HG02870 (cell line): ENCODE measurements around the gene GDPD3.
A peak's percentile ranks its signal among the peaks of the same experiment; 100 is the strongest.

Experiments
- ATAC-seq: cut with Tn5 transposase; IDR thresholded peaks from one replicate; pipeline ENCODE4 v1.9.1; 2021; ENCODE audit warnings: mild to moderate bottlenecking, moderate library complexity; ENCODE audit not compliant: unreplicated experiment

GDPD3 gene

DNA sequence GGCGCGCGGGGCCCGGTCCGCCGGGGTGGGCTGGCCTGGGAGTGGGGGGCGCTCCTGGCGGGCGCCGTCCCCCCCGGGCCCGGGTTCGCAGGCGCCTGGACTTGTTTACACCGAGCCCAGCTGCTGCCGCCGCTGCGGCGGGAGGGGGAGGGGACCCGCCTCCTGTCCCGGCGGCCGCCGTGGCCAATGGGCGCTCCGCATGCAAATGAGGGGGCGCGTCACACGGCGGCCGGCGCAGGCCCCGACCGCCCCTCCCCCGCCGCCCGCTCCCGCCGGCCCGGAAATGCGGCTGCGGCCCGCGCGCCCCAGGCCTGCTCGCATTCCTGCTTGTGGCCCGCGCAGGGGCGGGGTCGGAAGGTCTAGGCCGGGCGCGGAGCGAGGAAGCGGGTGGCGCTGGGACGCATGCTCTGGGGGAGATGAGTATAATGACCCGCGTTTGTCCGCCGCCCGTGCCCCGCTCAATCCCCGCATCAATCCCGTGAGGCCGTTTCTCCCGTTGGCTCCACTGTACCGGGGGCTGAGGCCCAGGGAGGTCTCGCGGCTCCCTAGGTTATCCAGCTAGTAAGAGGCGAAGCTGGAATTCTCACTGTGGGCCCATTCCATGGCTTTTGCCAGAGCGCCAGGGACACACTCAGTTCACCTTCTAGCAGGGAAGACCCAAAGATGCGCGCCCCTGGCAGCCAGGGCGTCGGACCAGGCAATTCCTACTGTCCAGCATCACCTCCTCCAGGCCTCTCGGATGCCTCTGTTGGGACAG lies 17.1 kb downstream of the GDPD3 start, which contains the start of gene YPEL3:
Gene YPEL3 (minus strand): TSS at position 109 of the 757 bp plus-strand sequence. CDS start 731 bp downstream, outside the sequence.
- peak; percentile 37 for ATAC-seq

- ATAC-seq: no peak
Observed at GRCh38 chr16:30095166-30096078, 17.9 kb downstream of the GDPD3 start.

- ATAC-seq: no peak
Observed at GRCh38 chr16:30094541-30095165, 18.7 kb downstream of the GDPD3 start.

DNA sequence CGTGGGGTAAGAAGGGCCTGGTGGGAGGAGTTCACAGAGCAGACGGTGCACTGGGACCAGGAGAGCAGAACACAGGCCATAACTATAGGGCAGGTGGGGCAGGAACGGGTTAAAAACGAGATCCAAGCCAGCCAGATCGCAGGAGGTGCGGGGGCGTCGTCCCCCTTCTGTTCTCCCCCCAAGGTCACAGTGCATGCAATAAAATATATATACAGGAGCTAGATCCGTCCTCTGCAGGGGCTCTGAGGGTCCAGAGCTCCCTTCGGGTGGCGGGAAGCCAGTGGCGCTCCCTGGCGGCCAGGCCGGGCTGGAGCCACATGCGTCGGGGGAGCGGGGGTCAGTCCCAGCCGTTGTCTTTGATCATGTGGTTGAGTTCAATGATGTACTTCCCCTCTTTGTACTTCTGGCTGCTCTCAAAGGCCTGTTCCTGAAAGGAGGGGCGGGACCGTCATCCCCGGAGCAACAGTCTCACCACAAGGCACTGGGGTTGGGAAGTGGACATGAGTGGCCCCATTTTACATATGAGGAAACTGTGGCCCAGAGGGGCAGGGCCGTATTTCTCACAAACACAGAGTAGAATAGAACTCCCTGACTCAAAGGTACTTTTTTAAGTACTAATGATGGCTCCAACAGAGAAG lies 20.8 kb downstream of the GDPD3 start:
- peak; percentile 48 for ATAC-seq

DNA sequence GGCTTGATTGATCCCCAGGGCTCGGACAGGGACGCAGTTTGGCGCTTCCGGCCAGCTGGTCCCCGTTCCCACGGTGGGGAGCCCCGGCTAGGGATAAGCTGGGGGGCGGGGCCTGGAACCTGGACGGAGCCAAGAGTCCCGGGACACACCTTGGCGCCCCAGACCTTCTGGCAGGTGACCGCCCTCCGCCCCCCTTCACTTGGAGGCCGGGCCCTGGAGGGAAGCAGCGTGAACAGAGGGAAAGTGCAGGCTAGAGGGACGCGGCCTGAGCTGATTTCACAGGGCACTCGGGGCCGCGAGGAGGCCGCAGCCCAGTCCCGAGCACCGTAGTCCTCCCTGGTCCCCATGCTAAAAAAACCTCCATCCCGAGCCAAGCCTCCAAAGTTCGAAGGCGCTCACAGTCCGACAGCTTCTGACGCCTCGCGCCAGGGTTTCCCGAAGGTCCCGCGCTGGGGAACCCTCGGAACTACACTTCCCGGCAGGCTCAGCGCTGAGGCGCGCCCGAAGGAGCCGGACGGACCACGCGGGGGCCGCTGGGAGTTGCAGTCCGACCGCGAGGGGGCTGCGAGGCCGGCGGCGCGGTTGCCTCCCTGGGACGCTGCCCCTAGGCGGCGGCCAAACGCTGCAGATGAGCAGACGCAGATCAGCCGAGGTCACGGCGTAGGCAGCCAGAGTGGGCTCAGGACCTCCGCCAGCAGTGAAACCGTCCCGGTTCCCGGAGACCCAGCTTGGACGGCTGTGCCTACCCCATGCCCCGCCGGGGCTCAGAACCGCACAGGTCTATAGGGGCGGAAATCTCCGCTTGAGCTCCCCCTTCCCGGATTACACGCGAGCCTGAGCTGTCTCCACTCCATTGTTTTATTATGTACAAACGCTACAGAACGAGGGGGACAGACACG lies 21.6 kb downstream of the GDPD3 start, which contains the start of gene TBX6:
Gene TBX6 (minus strand): TSS at position 451 of the 899 bp plus-strand sequence. CDS start 731 bp downstream, outside the sequence.
- ATAC-seq: peak; percentile 53

DNA sequence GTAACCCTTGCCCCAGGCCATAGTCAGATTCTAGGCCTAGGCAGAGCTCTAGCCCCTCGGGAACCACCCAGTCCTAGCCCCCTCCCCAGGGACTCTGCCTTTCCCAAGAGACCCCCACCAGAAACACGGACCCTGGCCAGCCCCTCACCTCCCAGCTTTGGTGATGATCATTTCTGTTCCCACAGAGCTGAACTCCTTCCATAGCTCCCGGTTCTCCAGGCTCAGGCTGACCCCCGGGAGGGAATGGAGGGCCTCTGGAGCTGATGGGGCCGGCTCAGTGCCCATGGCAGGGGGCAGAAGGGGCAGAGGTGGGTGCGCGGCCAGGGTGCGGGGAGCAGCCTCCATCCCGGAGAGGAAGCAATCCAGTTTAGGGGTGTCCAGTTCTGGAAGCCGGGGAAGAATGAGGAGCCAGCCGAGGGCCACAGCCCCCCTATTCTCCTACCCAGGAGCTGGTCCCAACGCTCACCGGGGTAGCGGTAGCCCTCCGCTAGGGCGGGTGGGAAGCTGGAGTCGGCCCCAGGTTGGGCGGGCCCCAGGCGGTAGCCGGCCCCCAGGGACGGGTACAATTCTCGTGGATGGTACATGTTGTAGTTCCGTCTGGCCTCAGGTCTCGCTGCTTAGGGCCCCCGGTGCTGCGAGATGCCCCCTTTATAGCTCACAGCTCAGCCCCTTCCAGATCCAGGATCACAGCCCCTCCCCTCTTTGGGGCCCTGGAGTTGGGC lies 22.6 kb downstream of the GDPD3 start:
- no peak for ATAC-seq

GRCh38 chr16:30088832-30089624 lies 24.3 kb downstream of the GDPD3 start:
- ATAC-seq: no peak

DNA sequence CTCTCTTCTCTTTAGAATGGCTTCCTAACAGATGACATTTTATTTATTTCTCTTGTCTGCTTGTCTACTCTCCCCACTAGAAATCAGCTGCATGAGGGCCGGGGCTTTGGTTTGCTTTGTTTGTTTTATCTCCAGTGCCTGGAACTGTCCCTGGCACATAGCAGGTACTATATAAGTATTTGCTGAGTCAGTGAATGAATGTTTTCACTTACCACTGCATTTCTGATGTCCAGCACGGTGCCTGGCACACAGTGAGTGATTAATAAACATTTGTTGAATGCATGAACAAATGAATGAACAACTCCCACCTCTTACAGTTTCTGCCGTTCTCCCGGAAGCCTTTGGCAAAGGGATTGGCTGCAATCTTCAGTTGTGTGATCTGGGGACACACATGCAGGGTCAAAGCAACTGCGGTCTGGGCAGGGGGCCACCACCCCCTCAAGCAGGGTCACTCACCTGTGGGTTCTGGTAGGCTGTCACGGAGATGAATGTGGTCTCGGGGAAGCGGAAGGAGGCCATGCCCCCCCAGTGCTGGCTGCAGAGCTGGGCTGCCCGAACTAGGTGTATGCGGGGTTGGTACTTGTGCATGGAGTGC lies 25.0 kb downstream of the GDPD3 start:
- ATAC-seq: no peak

DNA sequence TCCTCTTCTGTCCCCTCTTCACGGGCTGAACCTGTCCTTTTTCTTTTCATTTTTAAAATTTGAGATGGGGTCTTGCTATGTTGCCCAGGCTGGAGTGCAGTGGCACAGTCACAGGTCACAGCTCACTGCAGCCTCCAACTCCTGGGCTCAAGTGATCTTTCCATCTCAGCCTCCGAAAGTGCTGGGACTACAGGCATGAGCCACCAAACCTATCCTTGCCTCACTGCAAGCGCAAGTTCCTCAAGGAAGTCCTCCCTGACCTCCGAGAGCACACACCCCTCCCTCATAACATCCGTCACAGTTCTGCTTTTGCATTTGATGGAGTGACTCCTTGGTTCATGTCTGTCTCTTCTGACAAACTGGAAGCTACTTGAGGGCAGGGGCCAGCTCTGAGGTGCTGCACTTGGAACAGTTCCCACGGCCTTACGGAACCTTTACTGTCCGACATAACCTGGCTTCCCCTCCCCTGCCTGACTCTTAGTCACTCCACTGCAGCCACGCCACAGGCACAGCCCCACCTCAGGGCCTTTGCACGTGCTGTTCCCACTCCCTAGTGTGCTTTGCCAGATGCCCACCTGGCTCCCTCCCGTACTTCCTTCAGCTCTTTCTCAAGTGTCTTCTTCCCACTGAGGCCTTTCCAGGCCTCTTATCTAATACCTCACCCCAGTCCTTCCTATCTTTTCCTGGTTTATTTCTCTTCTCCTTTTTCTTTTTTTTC lies 26.0 kb downstream of the GDPD3 start:
- no peak for ATAC-seq

DNA sequence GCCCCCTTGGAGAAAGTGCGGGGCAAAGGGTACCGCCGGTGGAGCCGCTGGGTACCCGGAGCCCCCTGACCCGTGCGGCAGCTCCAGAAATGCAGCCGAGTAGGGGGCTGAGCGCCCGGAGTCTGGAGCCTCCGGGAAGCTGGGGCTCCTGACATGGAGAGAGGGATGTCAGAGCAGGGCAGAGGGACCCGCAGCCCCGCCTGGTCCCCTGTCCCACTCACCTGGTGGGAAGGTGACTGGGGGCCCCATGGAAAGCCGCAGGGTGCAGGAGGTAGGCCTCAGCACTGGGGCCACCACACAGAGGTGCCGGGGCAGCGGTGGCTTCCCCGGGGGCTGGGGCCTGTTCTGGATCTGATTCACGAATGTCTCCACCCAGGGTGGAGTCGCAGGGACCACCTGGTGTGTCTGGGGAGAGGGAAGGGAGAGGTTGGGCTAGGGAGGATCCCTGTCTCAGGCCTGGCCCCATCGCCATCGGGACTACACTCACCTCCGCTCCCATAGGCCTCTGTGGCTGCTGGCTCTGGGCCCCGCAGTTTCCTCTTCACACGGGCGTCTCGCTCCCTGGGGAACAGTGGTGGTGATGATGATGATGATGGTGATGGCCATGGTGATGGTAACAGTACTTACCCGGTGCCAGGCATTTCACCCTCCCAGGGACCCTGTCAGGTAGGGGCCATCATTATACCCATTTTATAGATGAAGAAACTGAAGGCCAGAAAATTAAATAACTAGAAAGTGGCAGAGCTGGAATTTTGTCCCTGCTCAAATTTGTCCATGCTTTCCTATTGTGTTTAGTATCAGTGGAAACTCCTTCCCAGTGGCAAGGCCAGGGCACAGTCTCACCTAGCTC lies 26.8 kb downstream of the GDPD3 start:
- no peak for ATAC-seq

DNA sequence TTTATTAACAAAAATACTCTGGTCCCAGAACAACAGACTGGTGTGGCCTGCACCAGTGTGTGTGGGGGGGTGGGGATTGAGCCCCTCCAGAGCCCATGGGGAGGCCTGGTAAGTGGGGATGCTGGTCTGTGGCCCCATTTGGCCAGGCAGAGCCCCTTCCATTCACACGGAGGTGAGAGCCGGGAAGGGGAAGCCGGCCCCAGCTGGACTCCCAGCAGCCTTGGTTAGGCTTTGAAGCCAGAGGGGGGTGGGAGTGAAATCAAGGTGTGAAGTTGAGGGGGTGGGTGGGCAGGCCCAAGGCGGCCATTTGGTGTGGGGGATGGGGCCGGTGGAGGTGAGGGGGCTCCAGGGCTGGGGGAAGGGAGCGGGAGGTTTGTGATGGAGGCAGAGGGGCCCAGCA lies 27.5 kb downstream of the GDPD3 start:
- no peak for ATAC-seq

DNA sequence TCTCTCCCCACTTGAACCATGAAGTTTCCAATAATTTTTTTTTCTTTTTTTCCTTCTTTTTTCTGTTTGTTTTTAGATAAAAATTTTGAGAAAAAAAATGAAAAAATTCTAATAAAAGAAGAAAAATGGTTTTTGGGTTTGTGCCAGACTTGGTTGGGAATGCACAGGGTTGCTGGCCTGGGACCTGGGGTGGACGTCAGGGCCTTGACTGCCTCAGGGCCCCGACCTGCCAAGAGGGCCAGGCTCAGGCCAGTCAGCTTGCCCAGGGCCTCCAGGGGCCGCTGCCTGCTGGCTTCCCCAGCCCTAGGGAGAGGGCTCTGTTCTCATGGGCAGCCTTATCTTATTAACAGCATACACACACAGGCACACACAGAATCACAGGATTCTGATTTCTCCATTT lies 28.1 kb downstream of the GDPD3 start:
- ATAC-seq: no peak

DNA sequence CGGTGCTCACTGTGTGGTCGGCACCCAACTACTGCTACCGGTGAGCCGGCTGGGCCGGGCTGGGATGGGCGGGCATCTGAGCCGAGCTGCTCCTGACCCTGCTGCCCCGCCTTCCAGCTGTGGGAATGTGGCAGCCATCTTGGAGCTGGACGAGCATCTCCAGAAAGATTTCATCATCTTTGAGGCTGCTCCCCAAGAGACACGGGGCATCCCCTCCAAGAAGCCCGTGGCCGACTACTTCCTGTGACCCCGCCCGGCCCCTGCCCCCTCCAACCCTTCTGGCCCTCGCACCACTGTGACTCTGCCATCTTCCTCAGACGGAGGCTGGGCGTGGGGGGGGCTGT lies 28.5 kb downstream of the GDPD3 start:
- no peak for ATAC-seq

GRCh38 chr16:30084096-30084815 lies 29.1 kb downstream of the GDPD3 start:
- no peak for ATAC-seq

DNA sequence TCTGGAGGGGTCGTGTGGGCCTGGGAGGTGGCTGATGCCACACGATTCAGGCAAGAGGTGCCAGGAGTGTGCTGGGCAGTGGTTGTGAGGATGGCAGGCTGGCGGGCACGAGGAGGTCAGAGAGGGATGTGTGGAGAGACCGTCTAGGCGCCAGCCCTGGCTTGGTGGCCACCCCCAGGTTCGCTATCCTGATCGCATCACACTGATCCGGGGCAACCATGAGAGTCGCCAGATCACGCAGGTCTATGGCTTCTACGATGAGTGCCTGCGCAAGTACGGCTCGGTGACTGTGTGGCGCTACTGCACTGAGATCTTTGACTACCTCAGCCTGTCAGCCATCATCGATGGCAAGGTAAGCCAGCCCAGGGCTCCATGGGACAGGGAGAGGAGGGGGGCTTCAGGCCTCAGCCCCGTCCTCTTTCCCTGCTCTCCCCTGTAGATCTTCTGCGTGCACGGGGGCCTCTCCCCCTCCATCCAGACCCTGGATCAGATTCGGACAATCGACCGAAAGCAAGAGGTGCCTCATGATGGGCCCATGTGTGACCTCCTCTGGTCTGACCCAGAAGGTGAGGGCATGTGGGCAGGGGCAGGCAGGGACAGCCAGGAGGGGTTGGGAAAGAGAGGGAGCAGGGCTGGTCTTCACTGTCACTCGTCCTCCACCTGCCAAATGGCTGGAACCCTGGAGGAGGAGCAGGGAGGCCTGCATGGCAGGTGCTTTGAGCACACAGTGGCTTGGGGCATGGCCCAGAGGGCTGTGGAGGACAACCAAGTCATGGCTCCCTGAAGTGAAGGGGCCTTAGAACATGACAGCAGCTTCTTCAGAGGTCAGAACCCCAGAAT lies 29.9 kb downstream of the GDPD3 start:
- no peak for ATAC-seq
